MM.1S (cell line): Measurements from ENCODE around the gene CIBAR2.

Source experiments
- DNase-seq: peaks from one replicate; pipeline ENCODE4 v3.0.0-alpha.2; 2015
- H2AFZ ChIP-seq: fragments of 300-600 bp; sonication (generic); 2 replicates; pipeline ENCODE4 v1.6.0; 2016; ENCODE audit warnings: antibody characterized with exemption, low read length
- H3F3A ChIP-seq: fragments of 300-600 bp; sonication (generic); 2 replicates; pipeline ENCODE4 v1.6.1; 2016; ENCODE audit warnings: mild to moderate bottlenecking, antibody characterized with exemption, low read length, moderate library complexity, mixed read lengths; ENCODE audit not compliant: insufficient read depth
- H3K27ac ChIP-seq: fragments of 300-600 bp; sonication (generic); 2 replicates; pipeline ENCODE4 v1.5.1; 2016; ENCODE audit warnings: mild to moderate bottlenecking, low read length
- H3K27me3 ChIP-seq: fragments of 300-600 bp; sonication (generic); replicated peaks from 2 replicates; pipeline ENCODE4 v1.6.0; 2016; ENCODE audit warnings: low read length; ENCODE audit not compliant: insufficient read depth
- H3K36me3 ChIP-seq: fragments of 300-600 bp; sonication (generic); replicated peaks from 2 replicates; pipeline ENCODE4 v1.6.1; 2016; ENCODE audit warnings: mild to moderate bottlenecking, low read length, mixed read lengths; ENCODE audit not compliant: insufficient read depth
- H3K4me1 ChIP-seq: fragments of 300-600 bp; sonication (generic); 2 replicates; pipeline ENCODE4 v1.6.1; 2016; ENCODE audit warnings: low read length, mixed read lengths
- H3K4me2 ChIP-seq: fragments of 300-600 bp; sonication (generic); 2 replicates; pipeline ENCODE4 v1.6.0; 2016; ENCODE audit warnings: low read depth, low read length
- H3K4me3 ChIP-seq: fragments of 300-600 bp; sonication (generic); 2 replicates; pipeline ENCODE4 v1.5.1; 2016; ENCODE audit warnings: low read length, mixed read lengths
- H3K79me2 ChIP-seq: fragments of 300-600 bp; sonication (generic); 2 replicates; pipeline ENCODE4 v1.6.1; 2016; ENCODE audit warnings: mixed run types, low read length, mixed read lengths
- H3K9ac ChIP-seq: fragments of 300-600 bp; sonication (generic); 2 replicates; pipeline ENCODE4 v1.6.1; 2016; ENCODE audit warnings: low read length, mixed read lengths
- H3K9me2 ChIP-seq: fragments of 300-600 bp; sonication (generic); replicated peaks from 2 replicates; pipeline ENCODE4 v1.6.1; 2016; ENCODE audit warnings: mild to moderate bottlenecking, low read length, mixed read lengths; ENCODE audit not compliant: insufficient read depth
- H3K9me3 ChIP-seq: fragments of 300-600 bp; sonication (generic); replicated peaks from 2 replicates; pipeline ENCODE4 v1.6.1; 2016; ENCODE audit warnings: mild to moderate bottlenecking, low read length, mixed read lengths; ENCODE audit not compliant: insufficient read depth
- H4K20me1 ChIP-seq: fragments of 300-600 bp; sonication (generic); 2 replicates; pipeline ENCODE4 v1.6.1; 2016; ENCODE audit warnings: mild to moderate bottlenecking, low read length, moderate library complexity, mixed read lengths; ENCODE audit not compliant: insufficient read depth
- EZH2 ChIP-seq: fragments of 300-600 bp; sonication (generic); optimal IDR thresholded peaks from 2 replicates; pipeline ENCODE3; 2017; ENCODE audit warnings: low read depth, mild to moderate bottlenecking, antibody characterized with exemption, low read length, mixed read lengths
- EZH2phosphoT487 ChIP-seq: fragments of 300-600 bp; sonication (generic); IDR thresholded peaks from 2 replicates; pipeline ENCODE4 v1.6.1; 2018; ENCODE audit warnings: antibody characterized with exemption, low read length
- TF ChIP-seq, protein P1 (sequence below): fragments of 300-600 bp; sonication (generic); IDR thresholded peaks from 2 replicates; pipeline ENCODE4 v1.5.1; 2016; ENCODE audit warnings: antibody characterized with exemption, low read length, mixed read lengths

The CIBAR2 gene

DNA sequence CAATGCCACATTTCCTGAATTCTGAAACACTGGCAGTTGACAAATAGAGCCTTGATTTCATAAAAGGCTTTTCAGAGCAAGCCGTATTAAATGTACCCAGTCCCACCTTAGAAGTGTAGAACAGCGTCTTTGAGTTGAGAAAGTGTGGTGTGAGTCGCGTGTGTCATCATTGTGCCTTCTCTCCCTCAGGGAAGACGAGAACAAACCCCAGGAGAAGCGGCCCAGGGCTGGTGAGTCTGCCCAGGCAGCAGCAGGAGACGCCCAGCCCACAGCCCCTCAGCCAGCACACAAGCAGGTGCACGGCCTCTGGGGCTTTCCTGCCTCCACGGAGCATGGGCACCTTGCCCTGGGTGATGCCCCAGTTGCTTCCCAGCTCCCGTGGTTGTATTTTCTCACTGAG lies 34.0 kb downstream of the CIBAR2 start:
- no peaks in the 10 kb centered on the region for H3K79me2 ChIP-seq
- H3K36me3 ChIP-seq: no peaks in the 10 kb centered on the region
- TF ChIP-seq, protein P1, sequence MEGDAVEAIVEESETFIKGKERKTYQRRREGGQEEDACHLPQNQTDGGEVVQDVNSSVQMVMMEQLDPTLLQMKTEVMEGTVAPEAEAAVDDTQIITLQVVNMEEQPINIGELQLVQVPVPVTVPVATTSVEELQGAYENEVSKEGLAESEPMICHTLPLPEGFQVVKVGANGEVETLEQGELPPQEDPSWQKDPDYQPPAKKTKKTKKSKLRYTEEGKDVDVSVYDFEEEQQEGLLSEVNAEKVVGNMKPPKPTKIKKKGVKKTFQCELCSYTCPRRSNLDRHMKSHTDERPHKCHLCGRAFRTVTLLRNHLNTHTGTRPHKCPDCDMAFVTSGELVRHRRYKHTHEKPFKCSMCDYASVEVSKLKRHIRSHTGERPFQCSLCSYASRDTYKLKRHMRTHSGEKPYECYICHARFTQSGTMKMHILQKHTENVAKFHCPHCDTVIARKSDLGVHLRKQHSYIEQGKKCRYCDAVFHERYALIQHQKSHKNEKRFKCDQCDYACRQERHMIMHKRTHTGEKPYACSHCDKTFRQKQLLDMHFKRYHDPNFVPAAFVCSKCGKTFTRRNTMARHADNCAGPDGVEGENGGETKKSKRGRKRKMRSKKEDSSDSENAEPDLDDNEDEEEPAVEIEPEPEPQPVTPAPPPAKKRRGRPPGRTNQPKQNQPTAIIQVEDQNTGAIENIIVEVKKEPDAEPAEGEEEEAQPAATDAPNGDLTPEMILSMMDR: no peak
- no peak for TF ChIP-seq EZH2phosphoT487
- no peak for TF ChIP-seq EZH2
- no peaks in the 10 kb centered on the region for H3K4me1 ChIP-seq
- H3K9me2 ChIP-seq: no peaks in the 10 kb centered on the region
- no peak overlapping the region for H3K9ac ChIP-seq
- no peaks in the 10 kb centered on the region for H3F3A ChIP-seq
- no peak overlapping the region for H3K4me2 ChIP-seq
- H4K20me1 ChIP-seq: no peaks in the 10 kb centered on the region
- no peak overlapping the region for H3K4me3 ChIP-seq
- H2AFZ ChIP-seq: no peak overlapping the region
- no peaks in the 10 kb centered on the region for H3K27me3 ChIP-seq
- H3K9me3 ChIP-seq: no peaks in the 10 kb centered on the region
- H3K27ac ChIP-seq: no peak overlapping the region
- DNase-seq: no peak

DNA sequence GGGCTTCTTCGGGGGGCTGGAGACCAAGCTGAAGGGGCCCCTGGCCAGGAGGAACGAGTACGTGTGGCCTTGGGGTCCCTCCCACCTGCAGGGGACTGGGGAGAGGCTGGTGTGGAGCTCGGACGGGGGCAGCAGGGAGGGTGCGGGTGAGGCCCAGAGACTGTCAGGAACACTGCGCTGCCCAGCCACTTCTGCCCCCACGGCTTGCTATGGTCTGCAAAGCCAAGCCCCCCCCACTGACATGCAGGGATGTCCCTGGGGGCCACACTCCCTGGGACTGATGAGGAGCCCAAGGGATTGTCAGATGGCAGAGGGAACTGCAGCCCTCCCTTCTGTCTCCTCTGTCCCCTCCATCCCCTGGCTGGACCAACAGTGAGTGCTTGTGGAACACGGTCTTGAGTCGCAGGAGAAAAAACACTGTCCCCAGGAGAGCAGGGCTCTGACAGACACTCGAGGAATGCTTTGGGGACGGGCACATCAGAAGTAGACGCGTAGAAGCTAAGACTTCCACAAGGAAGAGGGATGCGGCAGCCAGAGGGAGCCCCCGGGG lies 34.6 kb downstream of the CIBAR2 start:
- H3K4me2 ChIP-seq: no peak overlapping the region
- no peaks in the 10 kb centered on the region for H3K9me3 ChIP-seq
- H3K9ac ChIP-seq: no peak overlapping the region

DNA sequence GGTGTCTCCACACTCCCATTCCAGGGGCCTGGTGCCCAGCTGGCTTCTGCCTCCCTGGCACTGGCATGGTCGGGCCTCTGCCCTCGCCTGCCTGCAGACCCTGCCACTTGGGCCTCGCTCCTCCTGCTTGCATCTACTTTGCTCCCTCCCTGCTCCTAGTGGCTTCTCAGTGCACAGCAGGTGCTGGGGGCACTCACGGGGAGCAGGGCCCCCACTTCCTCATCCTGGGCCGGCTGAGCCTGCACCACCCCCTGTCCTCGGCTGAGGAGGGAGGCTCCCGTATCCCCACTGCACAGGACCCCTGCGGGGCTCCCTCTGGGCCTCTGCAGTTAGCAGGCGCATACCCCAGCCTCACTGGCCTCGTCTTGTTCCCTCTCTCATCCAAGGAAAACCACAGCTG lies 35.2 kb downstream of the CIBAR2 start:
- Histone ChIP-seq H3K27ac (no peak overlapping the region), H3F3A (no peaks in the 10 kb centered on the region), H3K9me2 (no peaks in the 10 kb centered on the region), H3K36me3 (no peaks in the 10 kb centered on the region), H3K9ac (no peak overlapping the region), H3K4me1 (no peaks in the 10 kb centered on the region), H3K9me3 (no peaks in the 10 kb centered on the region), H3K27me3 (no peaks in the 10 kb centered on the region), H2AFZ (no peak overlapping the region), H4K20me1 (no peaks in the 10 kb centered on the region), H3K4me3 (no peak overlapping the region), H3K4me2 (no peak overlapping the region), H3K79me2 (no peaks in the 10 kb centered on the region)
- no peak for DNase-seq
- TF ChIP-seq, protein P1: no peak
- no peak for TF ChIP-seq EZH2
- TF ChIP-seq EZH2phosphoT487: no peak

More for the DNA sequence above, 34.6 kb downstream of the CIBAR2 start:
- no peak for TF ChIP-seq EZH2phosphoT487
- TF ChIP-seq, protein P1: no peak
- Histone ChIP-seq H3K27me3 (no peaks in the 10 kb centered on the region), H3K27ac (no peak overlapping the region), H3K79me2 (no peaks in the 10 kb centered on the region), H4K20me1 (no peaks in the 10 kb centered on the region), H3K36me3 (no peaks in the 10 kb centered on the region), H2AFZ (no peak overlapping the region), H3F3A (no peaks in the 10 kb centered on the region), H3K4me1 (no peaks in the 10 kb centered on the region), H3K4me3 (no peak overlapping the region), H3K9me2 (no peaks in the 10 kb centered on the region)
- DNase-seq: no peak
